Medulla oblongata (tissue), 1 donor: Measurements from ENCODE around the gene ING3.
A peak's percentile ranks its signal among the peaks of the same experiment; 100 is the strongest.

Source experiments
- DNase-seq: peaks from one replicate; pipeline ENCODE4 v3.0.0-alpha.2; 2015; ENCODE audit errors: extremely low spot score

Gene ING3

GRCh38 chr7:120950539-120951308, at the start of gene ING3:
Gene ING3, plus strand, starts transcription at chr7:120950777. Its CDS starts 120 bp downstream, at chr7:120950897.
- peak; percentile 99 for DNase-seq

GRCh38 chr7:120915314-120916105, 35.1 kb upstream of the ING3 start:
- no peak for DNase-seq

GRCh38 chr7:120916121-120916520, 34.5 kb upstream of the ING3 start:
- no peak for DNase-seq

GRCh38 chr7:120916538-120916937, 34.0 kb upstream of the ING3 start:
- no peak for DNase-seq

GRCh38 chr7:120919466-120919865, 31.1 kb upstream of the ING3 start:
- no peak for DNase-seq

GRCh38 chr7:120920034-120920433, 30.5 kb upstream of the ING3 start:
- DNase-seq, result no peak

- DNase-seq, result no peak
Measured at GRCh38 chr7:120920591-120921274, 29.8 kb upstream of the ING3 start.

- no peak for DNase-seq
Measured at GRCh38 chr7:120924837-120925236, 25.7 kb upstream of the ING3 start.

- no peak for DNase-seq
Measured at GRCh38 chr7:120925392-120925791, 25.2 kb upstream of the ING3 start.

GRCh38 chr7:120926943-120927346, 23.6 kb upstream of the ING3 start:
- no peak for DNase-seq

- no peak for DNase-seq
Measured at GRCh38 chr7:120927454-120928103, 23.0 kb upstream of the ING3 start.

- DNase-seq, result no peak
Measured at GRCh38 chr7:120931243-120931642, 19.3 kb upstream of the ING3 start.

GRCh38 chr7:120933475-120933874, 17.1 kb upstream of the ING3 start:
- no peak for DNase-seq

- DNase-seq, result no peak
Measured at GRCh38 chr7:120939345-120939744, 11.2 kb upstream of the ING3 start.

GRCh38 chr7:120941064-120941463, 9.5 kb upstream of the ING3 start:
- DNase-seq, result peak; percentile 11

- DNase-seq, result no peak
Measured at GRCh38 chr7:120941856-120942255, 8.7 kb upstream of the ING3 start.

- no peak for DNase-seq
Measured at GRCh38 chr7:120942861-120943260, 7.7 kb upstream of the ING3 start.

GRCh38 chr7:120944826-120945562, 5.6 kb upstream of the ING3 start:
- DNase-seq, result no peak

GRCh38 chr7:120947980-120948379, 2.6 kb upstream of the ING3 start:
- no peak for DNase-seq

- peak; percentile 27 for DNase-seq
Measured at GRCh38 chr7:120949393-120949911, 1.1 kb upstream of the ING3 start.

GRCh38 chr7:120949998-120950538, 509 bp upstream of the ING3 start:
- peak; percentile 28 for DNase-seq
